ENCODE data around the gene TYK2.
A peak's percentile ranks its signal among the peaks of the same experiment; 100 is the strongest.

Gene TYK2

DNA sequence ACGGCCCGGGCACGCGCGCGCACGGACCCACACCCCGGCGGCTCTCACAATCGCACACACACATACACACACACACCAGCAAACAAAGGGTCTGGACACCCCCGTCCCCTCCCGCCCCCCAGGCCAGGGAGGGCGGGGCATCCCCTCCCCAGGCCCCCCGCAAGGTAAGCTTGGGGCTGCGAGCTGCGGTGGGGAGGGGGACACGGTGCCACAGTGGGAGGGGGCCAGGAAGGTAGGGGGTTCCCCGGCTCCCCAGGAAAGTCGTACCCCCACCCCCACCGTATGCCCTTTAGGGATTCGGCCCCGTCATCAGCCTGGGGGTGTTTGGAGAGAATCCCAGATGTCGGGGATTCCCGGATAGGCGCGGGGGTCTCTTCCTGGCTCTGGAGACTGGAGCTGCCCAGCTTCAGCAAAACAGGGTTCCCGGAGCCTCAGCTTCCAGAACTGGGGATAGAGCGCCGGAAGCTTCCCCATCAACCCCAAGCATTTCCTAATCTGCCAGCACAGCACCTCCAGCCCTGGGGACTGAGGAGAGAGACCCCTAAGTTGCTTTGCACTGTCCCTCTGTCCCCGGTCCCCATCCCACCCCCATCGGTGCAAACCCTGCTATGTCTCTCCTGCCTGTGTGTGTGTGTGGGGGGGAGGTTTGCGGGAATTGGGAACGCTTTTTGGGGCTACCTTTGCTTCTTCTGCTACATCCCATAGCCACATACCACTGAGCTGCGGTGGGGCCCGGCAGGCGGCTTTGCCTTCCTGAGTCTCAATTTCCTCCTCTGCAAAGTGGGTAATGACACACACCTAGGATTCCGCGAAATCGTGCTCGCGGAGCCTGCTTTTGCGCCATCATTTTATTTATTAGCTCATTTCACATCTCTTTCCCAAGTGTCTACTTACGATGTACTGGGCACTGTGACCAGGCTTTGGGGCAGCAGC, 24.8 kb upstream of the TYK2 start:
- whole genome bisulfite sequencing = 36% methylated on average over 27 of the region's 43 CpGs
- peak overlapping the region; percentile 76 for H2BK15ac ChIP-seq (ENCODE audit: low read depth, poor library complexity, severe bottlenecking)
- peak overlapping the region; percentile 92 for H2AFZ ChIP-seq (ENCODE audit: low read depth, low read length)
- H2BK12ac ChIP-seq (ENCODE audit: low read length in 2 of 2) = no peak overlapping the region
- no peak overlapping the region for H3K14ac ChIP-seq (ENCODE audit: low read length in 2 of 2)
- no peak overlapping the region for H4K91ac ChIP-seq (ENCODE audit: low read length)
- H4K8ac ChIP-seq (ENCODE audit: low read length) = peak overlapping the region; percentile 59
- H3K4me1 ChIP-seq (ENCODE audit: control insufficient read depth, insufficient read depth, low read depth, low read length) = peaks cover 22% of the 10 kb centered on the region
- peak overlapping the region; percentile 42 to 99 for H3K4me3 ChIP-seq (ENCODE audit: insufficient read depth in 1 of 2, low read depth in 1 of 2, low read length in 2 of 2)
- no peaks in the 10 kb centered on the region for H3K9me3 ChIP-seq (ENCODE audit: control insufficient read depth, low read length)
- H3K4ac ChIP-seq (ENCODE audit: low read depth in 1 of 2, low read length in 2 of 2) = no peak overlapping the region
- no peak for DNase-seq
- no peak overlapping the region for H3K23ac ChIP-seq (ENCODE audit: low read length in 2 of 2)
- peak overlapping the region in 1 of 2 experiments; percentile 54 for H3K18ac ChIP-seq (ENCODE audit: low read depth in 1 of 2, low read length in 2 of 2)
- no peak overlapping the region for H2BK5ac ChIP-seq (ENCODE audit: low read depth, low read length, poor library complexity, severe bottlenecking)
- H3K79me1 ChIP-seq (replicated peaks; ENCODE audit: low read length, poor library complexity, severe bottlenecking) = no peaks in the 10 kb centered on the region
- peaks cover 7 to 12% of the 10 kb centered on the region in 2 experiments for H3K36me3 ChIP-seq (ENCODE audit: control insufficient read depth in 1 of 2, insufficient read depth in 2 of 2, low read depth in 1 of 2, low read length in 2 of 2)
- H3K27ac ChIP-seq (ENCODE audit: low read length, poor library complexity, severe bottlenecking) = no peak overlapping the region
- peaks cover 7 to 24% of the 10 kb centered on the region in 2 experiments for H3K27me3 ChIP-seq (ENCODE audit: control insufficient read depth in 1 of 2, insufficient read depth in 1 of 2, low read length in 2 of 2)
- H2BK120ac ChIP-seq (ENCODE audit: low read depth, low read length) = peak overlapping the region; percentile 50
- no peak overlapping the region for H2AK5ac ChIP-seq (ENCODE audit: low read length, severe bottlenecking)
- peak overlapping the region; percentile 98 for H3K4me2 ChIP-seq (ENCODE audit: low read length, poor library complexity, severe bottlenecking)
- H3K9ac ChIP-seq (ENCODE audit: low read length) = peak overlapping the region; percentile 100

- under 1% methylated on average over 62 of the region's 69 CpGs for WGBS
Measured at GRCh38 chr19:10403137-10404021, 23.0 kb upstream of the TYK2 start, which contains the start of gene CDC37. Gene CDC37 (minus strand): TSS chr19:10403542. CDS start chr19:10403479, 63 bp downstream.

GRCh38 chr19:10402441-10403038, 22.2 kb upstream of the TYK2 start:
- Histone ChIP-seq H2AK5ac (ENCODE audit: low read length, severe bottlenecking) (no peak overlapping the region), H2BK120ac (ENCODE audit: low read depth, low read length) (peak overlapping the region; percentile 69), H2BK15ac (ENCODE audit: low read depth, poor library complexity, severe bottlenecking) (no peak overlapping the region), H3K27ac (ENCODE audit: low read length, poor library complexity, severe bottlenecking) (peak overlapping the region; percentile 31), H2BK12ac (ENCODE audit: low read length in 2 of 2) (no peak overlapping the region), H3K23ac (ENCODE audit: low read length in 2 of 2) (no peak overlapping the region), H3K4ac (ENCODE audit: low read depth in 1 of 2, low read length in 2 of 2) (peak overlapping the region in 1 of 2 experiments; percentile 63), H2BK5ac (ENCODE audit: low read depth, low read length, poor library complexity, severe bottlenecking) (no peak overlapping the region), H3K9ac (ENCODE audit: low read length) (peak overlapping the region; percentile 100), H3K4me3 (ENCODE audit: insufficient read depth in 1 of 2, low read depth in 1 of 2, low read length in 2 of 2) (peak overlapping the region; percentile 89 to 99), H3K18ac (ENCODE audit: low read depth in 1 of 2, low read length in 2 of 2) (peak overlapping the region; percentile 29 to 38), H3K4me2 (ENCODE audit: low read length, poor library complexity, severe bottlenecking) (peak overlapping the region; percentile 89), H3K4me1 (ENCODE audit: control insufficient read depth, insufficient read depth, low read depth, low read length) (peaks cover 21% of the 10 kb centered on the region), H3K27me3 (ENCODE audit: control insufficient read depth in 1 of 2, insufficient read depth in 1 of 2, low read length in 2 of 2) (peaks cover 7 to 24% of the 10 kb centered on the region in 2 experiments), H4K91ac (ENCODE audit: low read length) (no peak overlapping the region), H3K14ac (ENCODE audit: low read length in 2 of 2) (no peak overlapping the region), H3K36me3 (ENCODE audit: control insufficient read depth in 1 of 2, insufficient read depth in 2 of 2, low read depth in 1 of 2, low read length in 2 of 2) (peaks cover 25 to 26% of the 10 kb centered on the region in 2 experiments), H2AFZ (ENCODE audit: low read depth, low read length) (no peak overlapping the region), H4K8ac (ENCODE audit: low read length) (no peak overlapping the region), H3K9me3 (ENCODE audit: control insufficient read depth, low read length) (no peaks in the 10 kb centered on the region), H3K79me1 (replicated peaks; ENCODE audit: low read length, poor library complexity, severe bottlenecking) (peaks cover 2% of the 10 kb centered on the region)
- DNase-seq = peak; percentile 70
- under 1% methylated on average over 15 of the region's 15 CpGs for WGBS

More at GRCh38 chr19:10403137-10404021, 23.0 kb upstream of the TYK2 start, which contains the start of gene CDC37:
- Histone ChIP-seq H4K8ac (ENCODE audit: low read length) (peak within 1 kb of the TSS; percentile 59), H3K4me1 (ENCODE audit: control insufficient read depth, insufficient read depth, low read depth, low read length) (peaks cover 21% of the 10 kb centered on the region), H4K91ac (ENCODE audit: low read length) (no peak within 1 kb of the TSS), H3K27ac (ENCODE audit: low read length, poor library complexity, severe bottlenecking) (peak within 1 kb of the TSS; percentile 24), H3K18ac (ENCODE audit: low read depth in 1 of 2, low read length in 2 of 2) (peak within 1 kb of the TSS; percentile 38 to 88), H3K36me3 (ENCODE audit: control insufficient read depth in 1 of 2, insufficient read depth in 2 of 2, low read depth in 1 of 2, low read length in 2 of 2) (peaks cover 18% of the 10 kb centered on the region in 2 experiments), H2BK5ac (ENCODE audit: low read depth, low read length, poor library complexity, severe bottlenecking) (no peak within 1 kb of the TSS), H3K79me1 (replicated peaks; ENCODE audit: low read length, poor library complexity, severe bottlenecking) (peaks cover 2% of the 10 kb centered on the region), H3K4me3 (ENCODE audit: insufficient read depth in 1 of 2, low read depth in 1 of 2, low read length in 2 of 2) (peak within 1 kb of the TSS; percentile 89 to 99), H2AK5ac (ENCODE audit: low read length, severe bottlenecking) (no peak within 1 kb of the TSS), H2BK120ac (ENCODE audit: low read depth, low read length) (peak within 1 kb of the TSS; percentile 69), H2BK12ac (ENCODE audit: low read length in 2 of 2) (peak within 1 kb of the TSS in 1 of 2 experiments; percentile 47), H3K27me3 (ENCODE audit: control insufficient read depth in 1 of 2, insufficient read depth in 1 of 2, low read length in 2 of 2) (peaks cover 7 to 24% of the 10 kb centered on the region in 2 experiments), H3K23ac (ENCODE audit: low read length in 2 of 2) (peak within 1 kb of the TSS in 1 of 2 experiments; percentile 87), H3K4me2 (ENCODE audit: low read length, poor library complexity, severe bottlenecking) (peak within 1 kb of the TSS; percentile 98), H3K9me3 (ENCODE audit: control insufficient read depth, low read length) (no peaks in the 10 kb centered on the region), H3K4ac (ENCODE audit: low read depth in 1 of 2, low read length in 2 of 2) (peak within 1 kb of the TSS; percentile 3 to 63), H2AFZ (ENCODE audit: low read depth, low read length) (peak within 1 kb of the TSS; percentile 92), H3K9ac (ENCODE audit: low read length) (peak within 1 kb of the TSS; percentile 100), H2BK15ac (ENCODE audit: low read depth, poor library complexity, severe bottlenecking) (no peak within 1 kb of the TSS), H3K14ac (ENCODE audit: low read length in 2 of 2) (peak within 1 kb of the TSS in 1 of 2 experiments; percentile 99)
- peak; percentile 97 for DNase-seq
